Fibroblast of skin of back (primary cell): ENCODE results near the gene EXPH5.

ENCODE experiments used
- DNase-seq: peaks from one replicate; pipeline ENCODE4 v3.0.0-alpha.2; 2013

The EXPH5 gene

GRCh38 chr11:108516125-108516524 lies 77.4 kb downstream of the EXPH5 start:
- no peak for DNase-seq

GRCh38 chr11:108512708-108513107 lies 80.9 kb downstream of the EXPH5 start:
- DNase-seq, result peak; percentile 18

GRCh38 chr11:108511851-108512474 lies 81.6 kb downstream of the EXPH5 start:
- DNase-seq, result peak; percentile 92

GRCh38 chr11:108508653-108509593 lies 84.6 kb downstream of the EXPH5 start:
- DNase-seq, result no peak

- no peak for DNase-seq
Measured at GRCh38 chr11:108501396-108501795, 92.2 kb downstream of the EXPH5 start.

- DNase-seq, result no peak
Measured at GRCh38 chr11:108500721-108501120, 92.8 kb downstream of the EXPH5 start.

- no peak for DNase-seq
Measured at GRCh38 chr11:108500169-108500568, 93.4 kb downstream of the EXPH5 start.

- no peak for DNase-seq
Measured at GRCh38 chr11:108498816-108499408, 94.7 kb downstream of the EXPH5 start.

GRCh38 chr11:108498046-108498815 lies 95.3 kb downstream of the EXPH5 start, which contains the start of gene POGLUT3:
TSS of gene POGLUT3 (minus strand) at chr11:108498384. CDS start at chr11:108498366, 18 bp downstream.
- peak; percentile 66 for DNase-seq

- peak; percentile 99 for DNase-seq
Measured at GRCh38 chr11:108497317-108498045, 96.1 kb downstream of the EXPH5 start.

GRCh38 chr11:108496643-108497256 lies 96.8 kb downstream of the EXPH5 start:
- peak; percentile 7 for DNase-seq

- no peak for DNase-seq
Measured at GRCh38 chr11:108495326-108495725, 98.2 kb downstream of the EXPH5 start.

- DNase-seq, result no peak
Measured at GRCh38 chr11:108494182-108494581, 99.4 kb downstream of the EXPH5 start.

GRCh38 chr11:108491936-108492335 lies 101.6 kb downstream of the EXPH5 start:
- no peak for DNase-seq

GRCh38 chr11:108486828-108487227 lies 106.7 kb downstream of the EXPH5 start:
- DNase-seq, result no peak

- no peak for DNase-seq
Measured at GRCh38 chr11:108486331-108486730, 107.2 kb downstream of the EXPH5 start.

GRCh38 chr11:108483163-108483562 lies 110.4 kb downstream of the EXPH5 start:
- no peak for DNase-seq

GRCh38 chr11:108474664-108475463 lies 118.7 kb downstream of the EXPH5 start:
- no peak for DNase-seq

GRCh38 chr11:108472681-108473080 lies 120.9 kb downstream of the EXPH5 start:
- DNase-seq, result no peak

GRCh38 chr11:108468478-108468864 lies 125.1 kb downstream of the EXPH5 start:
- DNase-seq, result no peak
